Astrocyte (in vitro differentiated cells and primary cell): ENCODE results near the gene PEX11G. TPM values are rescaled to one million over a fixed set of nuclear protein-coding genes. Genes with fewer than 3 reads are reported as not detected.

Experiments used
- DNase-seq: peaks from one replicate; pipeline ENCODE4 v3.0.0-alpha.2; 2010; ENCODE audit warnings: low read depth
- FAIRE-seq: peaks from 2 replicates; lab custom pipeline; 2011; peaks lifted over from hg19 to GRCh38; lab: Jason Lieb, UNC
- H2AFZ ChIP-seq: 2 replicates; pipeline ENCODE4 v1.6.0; 2012; ENCODE audit warnings: low read depth, low read length, inconsistent platforms
- H3K27ac ChIP-seq: 2 replicates; pipeline ENCODE4 v1.5.1; 2011; ENCODE audit warnings: low read depth, low read length, inconsistent platforms
- H3K27me3 ChIP-seq: 2 replicates; pipeline ENCODE4 v1.6.0; 2011; ENCODE audit warnings: low read length, inconsistent platforms; ENCODE audit not compliant: insufficient read depth
- H3K36me3 ChIP-seq: 2 replicates; pipeline ENCODE4 v1.5.1; 2011; ENCODE audit warnings: low read length, inconsistent platforms; ENCODE audit not compliant: insufficient read depth
- H3K4me1 ChIP-seq: 2 replicates; pipeline ENCODE4 v1.5.1; 2011; ENCODE audit warnings: low read length, inconsistent platforms; ENCODE audit not compliant: insufficient read depth
- H3K4me2 ChIP-seq: 2 replicates; pipeline ENCODE4 v1.6.0; 2012; ENCODE audit warnings: low read length, inconsistent platforms
- H3K4me3 ChIP-seq: 2 replicates; pipeline ENCODE4 v1.5.1; 2011; ENCODE audit warnings: low read depth, mild to moderate bottlenecking, low read length, inconsistent platforms; ENCODE audit not compliant: insufficient read depth
- H3K79me2 ChIP-seq: 2 replicates; pipeline ENCODE4 v1.6.0; 2012; ENCODE audit warnings: mild to moderate bottlenecking, low read length, inconsistent platforms; ENCODE audit not compliant: insufficient read depth
- H3K9ac ChIP-seq: 2 replicates; pipeline ENCODE4 v1.6.0; 2012; ENCODE audit warnings: mild to moderate bottlenecking, low read length, inconsistent platforms
- H3K9me3 ChIP-seq: 2 replicates; pipeline ENCODE4 v1.5.1; 2012; ENCODE audit warnings: low read depth, mild to moderate bottlenecking, low read length, inconsistent platforms; ENCODE audit not compliant: insufficient read depth
- H4K20me1 ChIP-seq: 2 replicates; pipeline ENCODE4 v1.6.0; 2012; ENCODE audit warnings: low read length, inconsistent platforms; ENCODE audit not compliant: insufficient read depth
- H3K27ac Mint-ChIP-seq: one replicate; pipeline ENCODE4 v1.8.0; 2021; ENCODE audit warnings: mild to moderate bottlenecking, mixed read lengths; ENCODE audit not compliant: unreplicated experiment
- H3K27me3 Mint-ChIP-seq: one replicate; pipeline ENCODE4 v1.8.0; 2021; ENCODE audit warnings: low read depth, mixed read lengths; ENCODE audit not compliant: unreplicated experiment
- H3K36me3 Mint-ChIP-seq: one replicate; pipeline ENCODE4 v1.8.0; 2021; ENCODE audit warnings: low read depth, mixed read lengths; ENCODE audit not compliant: unreplicated experiment
- H3K4me1 Mint-ChIP-seq: one replicate; pipeline ENCODE4 v1.8.0; 2021; ENCODE audit warnings: low read depth, mixed read lengths; ENCODE audit not compliant: unreplicated experiment
- H3K4me3 Mint-ChIP-seq: one replicate; pipeline ENCODE4 v1.8.0; 2021; ENCODE audit warnings: mild to moderate bottlenecking, moderate library complexity, mixed read lengths; ENCODE audit not compliant: unreplicated experiment
- H3K9me3 Mint-ChIP-seq: one replicate; pipeline ENCODE4 v1.8.0; 2021; ENCODE audit warnings: mild to moderate bottlenecking, mixed read lengths; ENCODE audit not compliant: unreplicated experiment
- CTCF ChIP-seq: IDR thresholded peaks from 2 replicates; pipeline ENCODE4 v1.5.1; 2011; ENCODE audit warnings: low read depth, mild to moderate bottlenecking, inconsistent platforms, low read length, moderate library complexity; ENCODE audit not compliant: insufficient read depth
- EZH2 ChIP-seq: IDR thresholded peaks from 2 replicates; pipeline ENCODE4 v1.6.1; 2012; ENCODE audit warnings: mild to moderate bottlenecking, low read length, inconsistent platforms; ENCODE audit not compliant: insufficient read depth
- total RNA-seq: library from RNA; stranded (reverse); gene quantifications from 2 replicates; pipeline ENCODE4 v1.2.1, GENCODE V29; 2021

PEX11G gene
- total RNA-seq, 1 donor from 2014 or later: 1.7 TPM

GRCh38 chr19:7524992-7525739 is 36.3 kb upstream of the PEX11G start:
- DNase-seq (no peak), FAIRE-seq (no peak)
- peaks cover 22% of the 10 kb centered on the region for H3K79me2 ChIP-seq
- no peaks in the 10 kb centered on the region for H3K27me3 ChIP-seq
- TF ChIP-seq EZH2: no peak
- no peak for TF ChIP-seq CTCF
- no peak overlapping the region for H3K4me2 ChIP-seq
- peaks cover 5% of the 10 kb centered on the region for H4K20me1 ChIP-seq
- no peak overlapping the region for H3K9ac ChIP-seq
- Mint-ChIP-seq H3K27me3 (no peaks in the 10 kb centered on the region), H3K27ac (no peak overlapping the region), H3K4me3 (no peak overlapping the region), H3K4me1 (peaks cover 7% of the 10 kb centered on the region), H3K36me3 (no peaks in the 10 kb centered on the region), H3K9me3 (no peaks in the 10 kb centered on the region)
- no peak overlapping the region for H3K27ac ChIP-seq
- H3K36me3 ChIP-seq: peaks cover 4% of the 10 kb centered on the region
- H3K4me1 ChIP-seq: peaks cover 15% of the 10 kb centered on the region
- H3K9me3 ChIP-seq: no peaks in the 10 kb centered on the region
- H3K4me3 ChIP-seq: no peak overlapping the region
- H2AFZ ChIP-seq: no peak overlapping the region

- Histone ChIP-seq H2AFZ (no peak overlapping the region), H3K79me2 (peaks cover 22% of the 10 kb centered on the region), H4K20me1 (peaks cover 5% of the 10 kb centered on the region), H3K36me3 (peaks cover 4% of the 10 kb centered on the region), H3K4me3 (no peak overlapping the region), H3K4me1 (peaks cover 15% of the 10 kb centered on the region), H3K9ac (no peak overlapping the region), H3K27me3 (no peaks in the 10 kb centered on the region), H3K9me3 (no peaks in the 10 kb centered on the region), H3K27ac (no peak overlapping the region), H3K4me2 (no peak overlapping the region)
- H3K27ac Mint-ChIP-seq: no peak overlapping the region
- no peaks in the 10 kb centered on the region for H3K9me3 Mint-ChIP-seq
- TF ChIP-seq CTCF (no peak), EZH2 (no peak)
- DNase-seq: no peak
- no peaks in the 10 kb centered on the region for H3K36me3 Mint-ChIP-seq
- no peak for FAIRE-seq
- no peaks in the 10 kb centered on the region for H3K27me3 Mint-ChIP-seq
- H3K4me1 Mint-ChIP-seq: peaks cover 7% of the 10 kb centered on the region
- no peak overlapping the region for H3K4me3 Mint-ChIP-seq
These were observed 35.7 kb upstream of the PEX11G start for GRCh38 chr19:7524523-7524922.
